AG20443 (cell line): ENCODE data around the gene YWHAH.

Experiments used
- DNase-seq: peaks from one replicate; pipeline ENCODE4 v3.0.0; 2012; ENCODE audit warnings: low spot score, mixed read lengths

YWHAH gene

GRCh38 chr22:31950226-31950625 is 5.9 kb downstream of the YWHAH start:
- DNase-seq: no peak

- no peak for DNase-seq
These were observed 7.1 kb downstream of the YWHAH start for GRCh38 chr22:31951194-31952093.

DNA sequence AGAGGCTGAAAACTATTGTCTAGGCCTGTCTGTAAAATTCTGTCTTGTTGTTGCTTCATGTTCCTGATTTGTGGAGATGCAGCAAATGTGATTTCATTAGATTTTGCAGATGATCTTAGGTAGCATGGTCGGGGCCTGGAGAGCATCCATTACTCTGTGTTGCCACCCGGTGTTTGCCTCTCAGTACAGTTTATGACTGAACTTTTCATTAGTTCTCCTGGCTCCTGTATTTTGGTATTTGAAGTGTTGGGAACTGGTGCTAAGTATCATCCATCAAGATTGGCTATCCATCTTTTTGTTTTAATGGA is 7.7 kb downstream of the YWHAH start:
- DNase-seq: no peak

- DNase-seq: peak; percentile 72
These were observed 8.1 kb downstream of the YWHAH start for GRCh38 chr22:31952472-31952871.

GRCh38 chr22:31953261-31953660 is 8.9 kb downstream of the YWHAH start:
- no peak for DNase-seq

- DNase-seq: no peak
These were observed 10.5 kb downstream of the YWHAH start for GRCh38 chr22:31954535-31955523.

- DNase-seq: no peak
These were observed 12.0 kb downstream of the YWHAH start for GRCh38 chr22:31956360-31956759.

- DNase-seq: no peak
These were observed 13.7 kb downstream of the YWHAH start for GRCh38 chr22:31957970-31958594.

GRCh38 chr22:31958625-31959239 is 14.4 kb downstream of the YWHAH start:
- DNase-seq: no peak

DNA sequence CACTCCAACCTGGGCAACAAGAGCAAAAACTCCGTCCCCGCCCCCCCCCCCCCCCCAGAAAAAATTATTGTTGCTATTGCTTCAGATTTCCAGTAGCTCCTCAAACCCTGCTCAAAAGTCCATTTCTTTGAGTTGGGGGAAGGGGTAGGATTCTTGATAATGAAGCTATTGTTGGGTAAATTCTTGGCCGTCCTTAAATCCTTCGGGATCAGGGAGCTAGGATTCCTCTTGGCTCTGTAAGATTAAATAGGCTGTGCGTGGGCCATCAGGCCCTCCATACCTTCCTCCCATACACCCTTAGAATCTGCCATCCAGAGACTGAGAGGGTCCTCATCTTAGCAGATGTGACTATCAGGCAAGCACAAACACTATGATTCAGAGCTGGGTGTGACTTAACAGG is 16.4 kb downstream of the YWHAH start:
- DNase-seq: no peak

GRCh38 chr22:31962387-31963125 is 18.2 kb downstream of the YWHAH start:
- no peak for DNase-seq

DNA sequence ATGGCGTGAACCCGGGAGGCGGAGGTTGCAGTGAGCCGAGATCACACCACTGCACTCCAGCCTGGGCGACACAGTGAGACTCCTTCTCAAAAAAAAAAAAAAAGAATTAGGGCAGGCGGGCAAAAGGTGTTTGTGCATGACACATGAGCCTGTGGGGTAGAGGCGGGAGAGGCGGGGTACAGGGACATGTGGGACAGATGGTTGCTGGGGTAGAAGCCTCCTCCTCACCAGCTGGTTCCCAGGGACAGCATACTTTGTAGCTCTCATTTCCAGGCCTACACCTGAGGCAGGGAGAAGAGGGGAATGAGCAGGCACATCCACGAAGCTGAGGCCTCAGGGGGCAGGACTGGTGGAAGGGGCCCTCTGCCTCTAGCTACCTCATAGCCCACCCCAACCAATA is 23.7 kb downstream of the YWHAH start:
- no peak for DNase-seq

DNA sequence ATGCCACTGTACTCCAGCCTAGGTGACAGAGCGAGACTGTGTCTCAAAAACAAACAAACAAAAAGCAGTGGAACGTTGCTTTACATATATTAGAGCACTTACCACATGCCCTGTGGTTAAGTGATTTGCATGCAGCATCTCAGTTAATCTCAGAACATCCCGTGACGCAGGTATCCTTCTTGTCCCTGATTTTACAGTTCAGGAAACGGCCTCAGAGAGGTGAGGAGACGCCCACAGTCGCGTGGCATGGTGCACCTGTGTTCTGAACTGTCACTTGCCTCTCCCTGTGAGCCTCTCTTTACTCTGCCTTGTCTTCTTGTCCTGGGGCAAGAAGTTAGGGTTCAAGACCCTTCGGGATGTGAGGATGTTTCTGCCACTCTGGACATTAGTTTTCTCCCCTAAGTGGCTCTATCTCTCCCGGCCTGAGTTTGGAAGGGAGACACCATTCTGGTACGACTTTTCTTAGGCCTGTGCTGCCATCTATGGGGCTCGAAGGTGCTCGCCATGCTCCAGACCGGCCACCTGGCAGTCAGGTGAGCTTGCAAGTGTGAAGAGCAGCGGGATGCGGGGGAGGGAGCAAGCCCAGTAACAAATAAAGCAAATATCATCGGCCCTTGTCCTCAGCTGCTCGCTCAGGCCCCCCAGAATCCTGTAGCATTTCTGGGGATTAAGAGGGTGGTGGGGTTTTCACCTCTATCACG is 25.6 kb downstream of the YWHAH start:
- peak; percentile 83 for DNase-seq

DNA sequence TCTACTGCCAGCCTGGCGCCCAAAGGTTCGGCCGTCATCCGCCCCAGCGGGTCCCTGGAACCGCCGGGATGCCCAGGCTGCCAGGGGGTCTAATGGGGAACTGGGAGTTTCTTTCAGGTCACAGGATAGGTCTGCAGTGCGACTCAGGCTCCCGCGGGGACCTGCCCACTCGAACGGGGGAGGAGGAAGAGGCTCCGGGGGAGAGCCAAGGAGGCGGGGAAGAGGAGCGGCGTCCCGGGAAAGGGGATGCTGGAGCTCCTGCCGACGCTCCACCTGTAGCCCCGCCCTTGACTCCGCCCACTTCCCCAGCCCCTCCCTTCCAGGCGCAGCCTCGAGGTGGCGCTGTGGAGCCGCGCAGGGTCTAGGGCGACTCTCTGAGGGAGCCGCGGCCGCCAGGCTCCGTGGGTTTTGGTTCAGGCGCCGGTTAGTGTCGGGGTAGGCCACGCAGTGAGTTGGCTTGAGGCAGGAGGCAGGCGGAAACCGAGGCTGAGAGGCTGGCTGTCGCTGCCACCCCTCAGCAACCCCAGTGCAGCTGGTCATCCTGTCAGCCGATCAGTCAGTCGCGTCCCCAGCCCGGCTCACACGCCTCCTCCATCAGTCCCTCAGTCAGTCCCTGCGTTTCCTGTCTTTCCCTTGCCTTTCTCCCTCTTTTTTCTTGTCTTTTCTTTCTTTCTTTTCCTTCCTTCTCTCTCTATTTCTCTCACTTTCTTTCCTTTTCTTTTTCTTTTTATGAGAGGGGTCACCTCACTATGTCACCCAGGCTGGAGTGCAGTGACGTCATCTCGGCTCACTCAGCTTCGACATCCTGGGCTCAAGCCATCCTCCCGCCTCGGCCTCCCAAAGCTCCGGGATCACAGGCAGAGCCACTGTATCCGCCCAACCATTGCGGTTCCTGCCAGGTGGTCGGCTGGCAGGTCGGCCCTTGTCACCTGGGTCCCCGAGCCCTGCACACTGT is 26.4 kb downstream of the YWHAH start:
- peak; percentile 95 for DNase-seq

DNA sequence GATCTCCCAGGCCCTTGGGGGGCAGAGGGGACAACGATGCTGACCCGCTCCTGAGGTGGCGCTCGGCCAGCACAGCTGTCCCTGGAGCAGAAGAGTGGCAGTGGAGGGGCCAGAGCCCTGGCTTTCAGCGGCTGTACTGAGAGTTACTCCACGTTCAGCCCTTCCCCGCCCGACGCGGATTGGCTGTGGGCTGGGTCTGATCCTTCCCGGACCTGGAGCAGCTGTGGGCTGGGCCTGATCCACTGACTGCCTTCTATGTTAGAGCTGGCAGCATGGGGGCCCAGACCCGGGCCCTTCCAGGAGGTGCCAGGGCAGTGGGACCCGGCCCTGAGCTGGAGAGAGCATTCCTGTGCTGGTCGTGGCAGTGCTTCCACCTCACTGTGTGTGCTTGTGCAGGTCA is 27.8 kb downstream of the YWHAH start:
- no peak for DNase-seq

GRCh38 chr22:31973739-31974138 is 29.4 kb downstream of the YWHAH start:
- no peak for DNase-seq

DNA sequence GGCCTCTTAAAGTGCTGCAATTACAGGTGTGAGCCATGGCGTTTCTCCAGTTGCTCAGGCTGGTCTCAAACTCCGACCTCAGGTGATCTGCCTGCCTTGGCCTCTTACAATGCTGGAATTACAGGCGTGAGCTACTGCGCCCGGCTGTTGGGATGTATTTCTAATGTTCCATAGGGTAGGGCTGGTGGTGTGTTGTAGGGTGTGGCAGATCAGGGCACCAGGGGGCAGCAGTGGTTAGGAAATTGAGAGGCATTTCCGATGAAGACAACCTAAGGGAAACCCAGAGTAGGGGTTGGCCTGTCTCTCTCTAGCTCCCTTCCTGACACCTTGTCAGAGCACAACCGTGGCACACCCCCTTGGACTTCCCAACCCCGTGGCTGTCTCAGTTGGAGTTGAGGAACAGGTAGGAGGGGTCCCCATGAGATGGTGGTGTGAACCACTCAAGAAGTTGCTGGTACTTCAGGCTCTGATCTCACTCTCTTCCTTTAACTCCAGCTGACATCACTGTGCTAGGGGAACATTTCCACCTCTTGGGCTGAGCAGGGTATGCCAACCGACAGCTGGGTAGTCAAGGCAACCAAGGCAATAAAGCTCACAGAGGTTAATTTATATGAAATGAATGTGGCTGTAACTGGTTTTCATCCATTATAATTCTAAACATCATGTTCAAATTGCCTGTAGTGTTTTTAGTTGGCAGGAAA is 33.0 kb downstream of the YWHAH start:
- DNase-seq: peak; percentile 83

DNA sequence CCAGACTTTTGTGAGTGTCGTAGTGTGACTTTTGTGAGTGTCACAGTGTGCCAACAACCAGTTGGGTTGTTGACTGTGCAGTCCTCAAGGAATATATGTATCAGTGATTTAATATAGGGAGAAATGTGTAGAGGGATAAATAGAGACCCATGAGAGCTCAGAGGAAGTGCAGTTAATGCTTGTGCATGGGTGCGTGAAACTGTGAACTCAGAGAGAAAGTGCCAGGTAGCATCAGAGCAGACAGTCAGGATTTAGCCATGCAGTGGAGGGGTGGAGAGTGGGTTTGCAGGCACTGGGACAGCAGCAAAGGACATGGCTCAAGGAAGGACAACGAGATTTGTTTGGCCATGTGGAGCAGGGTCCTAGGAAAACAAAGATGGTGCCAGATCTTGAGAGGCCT is 33.6 kb downstream of the YWHAH start:
- no peak for DNase-seq

DNA sequence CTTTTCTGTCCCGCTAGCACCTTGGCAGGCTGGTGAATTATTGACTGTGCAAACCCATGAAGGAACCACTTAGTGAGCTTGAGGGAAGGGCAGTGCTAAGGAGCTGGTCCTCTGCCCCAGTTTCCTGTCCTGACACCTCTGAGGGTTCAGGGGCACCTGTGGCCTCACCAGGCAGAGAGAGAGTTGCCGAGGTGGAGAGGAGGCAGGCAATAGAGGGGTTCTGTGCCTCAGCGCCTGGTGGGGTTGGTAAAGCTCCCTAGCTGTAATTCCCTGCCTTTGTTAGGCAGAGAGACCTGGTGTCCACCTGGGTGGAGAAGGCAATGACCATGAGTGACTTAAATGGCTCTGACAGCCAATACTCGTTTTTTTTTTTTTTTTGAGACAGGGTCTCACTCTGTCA is 36.3 kb downstream of the YWHAH start:
- DNase-seq: no peak
